HT1080 (cell line): ENCODE results near the gene HSPG2. TPM values are rescaled to one million over a fixed set of nuclear protein-coding genes. Genes with fewer than 3 reads are reported as not detected.

Experiments used
- DNase-seq: peaks from one replicate; pipeline ENCODE4 v3.0.0-alpha.2; 2015; ENCODE audit warnings: low read depth
- total RNA-seq: library from RNA; depleted of rRNA; stranded (reverse); fragments of >200 nt; shearing (Covaris generic); gene quantifications from 2 replicates; pipeline ENCODE4 v1.2.3, GENCODE V29; 2014

Gene HSPG2
- total RNA-seq, 1 experiment from 2014 or later = 2.5 TPM

GRCh38 chr1:21884456-21885235 lies 52.5 kb downstream of the HSPG2 start:
- DNase-seq = no peak

- DNase-seq = no peak
Measured at GRCh38 chr1:21882721-21883415, 54.2 kb downstream of the HSPG2 start.

- DNase-seq = no peak
Measured at GRCh38 chr1:21881250-21881649, 55.9 kb downstream of the HSPG2 start.

GRCh38 chr1:21880619-21880970 lies 56.5 kb downstream of the HSPG2 start:
- DNase-seq = no peak

- DNase-seq = no peak
Measured at GRCh38 chr1:21879928-21880618, 57.0 kb downstream of the HSPG2 start.

- no peak for DNase-seq
Measured at GRCh38 chr1:21878840-21879478, 58.2 kb downstream of the HSPG2 start.

GRCh38 chr1:21878009-21878773 lies 58.9 kb downstream of the HSPG2 start:
- DNase-seq = no peak

- no peak for DNase-seq
Measured at GRCh38 chr1:21876267-21876666, 60.8 kb downstream of the HSPG2 start.

- DNase-seq = no peak
Measured at GRCh38 chr1:21875621-21876063, 61.5 kb downstream of the HSPG2 start.

GRCh38 chr1:21874778-21875547 lies 62.1 kb downstream of the HSPG2 start:
- DNase-seq = no peak

GRCh38 chr1:21874328-21874727 lies 62.8 kb downstream of the HSPG2 start:
- DNase-seq = no peak

GRCh38 chr1:21873761-21874160 lies 63.3 kb downstream of the HSPG2 start:
- no peak for DNase-seq

DNA sequence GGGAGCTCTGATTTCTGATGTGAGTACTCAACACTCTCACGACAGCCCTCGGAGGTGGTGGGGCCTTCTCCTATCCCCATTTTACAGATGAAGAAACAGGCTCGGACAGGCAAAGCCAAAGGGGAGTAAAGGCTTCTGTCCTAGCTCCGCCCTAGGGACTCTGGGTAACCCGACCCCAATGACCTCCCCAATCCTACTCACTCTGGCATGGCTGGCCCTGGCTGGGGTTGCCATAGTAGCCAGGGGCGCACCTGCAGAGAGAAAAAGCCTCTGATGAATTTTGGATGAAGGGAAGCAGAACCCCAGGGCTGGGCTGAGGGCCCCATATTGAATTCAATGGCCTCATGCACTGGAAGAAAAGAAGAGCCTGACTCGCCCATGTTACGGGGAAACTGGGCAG lies 63.9 kb downstream of the HSPG2 start:
- no peak for DNase-seq

DNA sequence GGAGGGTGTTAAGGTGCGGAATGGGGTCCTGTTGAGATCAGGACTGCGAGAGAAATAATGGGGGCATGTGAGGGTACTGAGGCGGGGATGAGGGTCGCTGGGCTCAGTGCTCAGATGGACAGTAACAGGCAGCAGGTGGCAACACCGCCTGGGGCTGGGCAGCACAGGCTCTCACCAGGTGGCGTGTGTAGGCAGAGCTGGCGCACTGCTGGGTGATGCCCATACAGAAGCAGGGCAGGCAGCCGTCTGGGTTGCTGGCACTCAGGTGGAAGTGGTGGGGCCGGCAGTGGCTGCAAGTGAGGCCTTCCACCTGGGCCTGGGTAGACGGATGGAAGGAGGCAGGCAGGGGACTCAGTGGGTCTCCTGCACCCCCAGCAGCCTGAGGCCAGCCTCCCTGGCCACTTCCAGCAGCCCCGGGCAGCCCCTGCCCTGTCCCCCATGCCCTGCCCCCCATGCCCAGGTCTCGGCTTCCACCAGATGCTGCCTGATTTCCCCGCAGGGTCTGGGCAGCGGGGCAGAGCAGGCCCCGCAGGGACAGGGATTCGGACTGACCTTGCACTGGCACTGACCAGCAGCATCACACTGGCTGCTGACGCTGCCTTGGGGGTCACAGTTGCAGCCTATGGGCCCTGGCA lies 64.5 kb downstream of the HSPG2 start:
- no peak for DNase-seq

GRCh38 chr1:21871943-21872342 lies 65.2 kb downstream of the HSPG2 start:
- DNase-seq = no peak

GRCh38 chr1:21870611-21871010 lies 66.5 kb downstream of the HSPG2 start:
- no peak for DNase-seq

- DNase-seq = peak; percentile 86
Measured at GRCh38 chr1:21869620-21870121, 67.4 kb downstream of the HSPG2 start.

DNA sequence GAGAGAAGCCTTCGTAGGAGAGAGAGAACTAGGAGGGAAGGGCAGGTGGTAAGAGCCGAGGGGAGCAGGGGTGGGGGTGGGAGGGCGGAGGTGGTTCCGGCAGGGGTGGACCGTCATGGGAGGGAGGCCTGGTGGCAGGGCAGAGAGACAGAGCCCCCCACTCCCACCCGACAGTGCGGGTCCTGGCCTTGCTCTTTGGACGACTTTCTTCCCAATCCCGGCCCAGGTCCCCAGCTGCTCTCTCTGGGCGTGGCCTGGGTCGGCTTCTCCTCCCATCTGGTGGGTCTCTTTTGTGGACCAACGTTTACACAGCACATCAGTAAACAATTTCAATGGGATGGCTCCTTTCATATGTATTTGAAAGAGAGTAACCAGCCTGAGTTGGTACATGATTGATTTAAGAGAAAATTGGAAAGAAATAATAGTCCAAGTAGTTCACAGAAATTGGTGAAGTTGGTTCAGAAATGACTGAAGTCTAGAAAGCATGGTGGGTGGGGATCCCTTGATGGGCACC lies 68.1 kb downstream of the HSPG2 start:
- no peak for DNase-seq

DNA sequence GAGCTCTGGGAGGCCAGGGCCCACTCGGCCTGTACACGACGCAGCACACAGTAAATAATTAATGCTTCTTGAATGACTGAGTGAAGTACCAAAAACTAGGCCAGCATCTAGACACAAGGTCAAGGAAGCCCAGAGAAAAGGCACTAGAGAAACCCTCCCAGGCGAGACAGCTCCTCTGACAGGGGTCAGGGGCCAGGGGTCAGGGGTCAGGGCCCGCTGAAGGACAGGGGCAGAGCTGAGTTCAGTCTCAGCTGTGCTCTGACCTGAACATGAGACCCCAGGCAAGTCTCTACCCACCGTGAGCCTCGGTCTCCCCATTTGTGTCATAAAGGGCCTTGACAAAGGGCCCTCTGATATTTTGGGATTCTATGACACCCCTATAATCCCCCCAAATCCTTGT lies 68.6 kb downstream of the HSPG2 start:
- no peak for DNase-seq
